HG03097 (cell line): ENCODE results near the gene CLSTN2.

Experiments used
- ATAC-seq: cut with Tn5 transposase; IDR thresholded peaks from one replicate; pipeline ENCODE4 v1.9.1; 2021; ENCODE audit not compliant: unreplicated experiment, low FRiP score

CLSTN2 gene

DNA sequence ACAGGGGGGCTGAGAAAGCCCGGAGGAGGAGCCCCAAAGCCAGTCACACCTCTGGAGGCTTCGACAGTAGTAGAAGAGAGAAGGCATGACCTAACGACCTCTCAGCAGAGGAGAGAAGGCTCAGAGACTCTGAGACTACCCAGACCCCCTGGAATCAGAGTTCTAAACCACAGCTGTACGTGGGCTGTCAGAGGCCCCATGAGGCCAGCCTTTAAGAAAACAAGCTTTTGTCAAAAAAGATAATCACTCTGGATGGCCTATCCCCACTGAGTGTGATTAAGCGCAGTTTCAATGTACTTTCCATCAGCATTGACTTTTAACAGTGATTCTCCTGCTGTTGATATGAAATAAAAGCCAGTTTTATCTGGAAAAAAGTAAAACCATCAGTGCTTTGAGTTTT lies 330.3 kb downstream of the CLSTN2 start:
- no peak for ATAC-seq

DNA sequence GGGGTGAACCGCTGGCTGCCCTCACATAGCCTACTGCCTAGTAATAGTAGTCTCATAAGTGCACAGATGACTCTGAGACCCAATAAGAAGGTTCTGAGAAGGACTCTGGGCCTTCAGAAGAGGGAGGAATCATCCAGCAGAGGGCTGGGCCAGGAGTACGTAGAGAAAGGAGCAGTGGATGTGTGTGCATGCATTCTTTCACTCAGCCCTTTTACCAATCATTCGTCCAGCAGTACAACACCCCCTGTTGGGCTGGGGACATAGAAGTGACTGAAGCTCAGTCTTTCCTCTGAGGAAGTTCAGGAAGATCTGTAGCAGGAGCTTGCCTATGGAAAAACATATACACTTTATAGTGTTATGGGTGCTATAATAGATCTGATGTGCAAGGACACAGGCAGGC lies 333.1 kb downstream of the CLSTN2 start:
- ATAC-seq = no peak

DNA sequence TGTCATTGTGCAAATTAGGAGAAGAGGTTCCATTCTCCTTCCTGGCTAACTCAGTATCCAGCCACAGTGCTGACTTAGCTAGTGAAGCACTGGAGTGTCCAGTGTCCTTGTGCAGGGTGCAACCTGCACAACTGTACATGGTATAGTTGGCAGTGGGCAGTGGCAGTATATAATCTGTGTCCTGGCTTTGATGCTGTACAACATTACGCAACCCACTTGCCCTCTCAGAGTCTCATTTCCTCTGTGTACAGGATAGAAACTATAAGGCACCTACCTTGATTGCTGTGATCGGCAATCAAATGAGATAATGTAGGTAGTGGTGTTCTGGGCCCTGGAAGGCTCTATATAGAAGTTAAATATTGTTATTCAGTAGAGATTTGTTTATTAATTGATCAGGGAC lies 333.6 kb downstream of the CLSTN2 start:
- no peak for ATAC-seq

DNA sequence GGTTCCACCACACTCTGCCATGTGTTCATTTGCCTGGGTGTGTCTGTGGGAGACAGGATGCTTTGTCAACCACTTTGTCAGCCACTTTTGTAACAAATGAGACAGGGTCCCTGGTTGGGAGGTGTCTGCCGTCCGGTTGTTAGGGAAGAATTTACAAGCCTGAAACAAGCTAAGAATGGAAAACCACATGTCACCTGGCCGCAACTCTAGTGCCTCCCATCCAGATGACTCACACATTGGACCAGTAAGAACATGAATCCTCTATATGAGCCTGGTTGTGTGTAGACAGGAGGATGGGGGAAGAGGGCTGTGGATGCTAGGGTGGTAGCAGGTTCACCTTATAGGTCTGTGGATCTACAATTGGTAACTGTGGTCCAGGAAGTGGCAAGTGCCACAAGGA lies 335.3 kb downstream of the CLSTN2 start:
- ATAC-seq = no peak

DNA sequence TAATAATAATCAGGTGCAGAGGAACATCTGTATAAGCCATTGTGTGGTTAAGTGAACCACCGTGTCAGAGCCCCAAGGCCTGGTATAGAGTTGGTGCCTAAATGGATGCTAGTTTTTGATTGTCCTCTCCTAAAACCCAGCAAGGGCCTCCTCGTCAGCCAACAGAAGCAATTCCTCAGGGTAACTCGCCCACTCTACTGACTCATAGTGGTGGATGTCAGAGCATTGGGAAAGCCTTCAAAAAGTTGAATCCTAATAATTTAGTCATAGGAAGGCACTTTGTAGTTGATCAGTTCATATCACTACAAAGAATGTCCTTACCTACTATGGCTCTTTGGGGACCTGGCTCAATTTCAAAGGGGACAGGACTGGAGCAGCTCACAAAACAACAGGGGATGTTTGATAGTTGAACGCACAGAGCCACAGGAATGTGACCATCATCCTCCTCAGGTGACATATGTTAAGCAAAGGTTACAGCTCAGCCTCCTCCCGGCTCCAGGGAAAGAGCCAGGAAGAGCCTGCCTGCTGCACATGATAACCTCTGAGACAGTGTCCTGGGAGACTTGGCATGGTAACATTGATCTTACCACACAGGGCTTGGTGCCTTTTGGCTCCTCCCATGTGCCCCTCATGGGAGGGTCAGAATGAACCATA lies 338.7 kb downstream of the CLSTN2 start:
- no peak for ATAC-seq

DNA sequence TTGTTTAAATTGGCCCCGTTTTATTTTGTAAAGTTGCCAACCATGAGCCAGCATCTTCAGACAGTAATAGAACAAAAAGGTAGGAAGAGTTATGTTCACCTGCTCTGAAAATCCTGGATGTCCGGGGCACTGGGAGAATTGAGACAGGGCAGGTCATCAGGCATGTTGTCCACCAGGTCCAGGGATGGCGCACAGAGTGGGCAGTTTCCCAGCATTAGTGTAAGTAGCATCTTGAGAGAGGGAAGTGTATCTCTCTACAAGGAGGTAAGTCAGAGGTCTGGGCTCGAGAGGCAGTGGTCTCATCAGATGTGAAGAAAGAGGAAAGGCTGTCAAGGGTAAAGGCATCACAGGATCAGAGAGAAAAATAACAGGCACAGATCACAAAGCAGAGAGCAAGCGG lies 339.4 kb downstream of the CLSTN2 start:
- ATAC-seq = no peak

DNA sequence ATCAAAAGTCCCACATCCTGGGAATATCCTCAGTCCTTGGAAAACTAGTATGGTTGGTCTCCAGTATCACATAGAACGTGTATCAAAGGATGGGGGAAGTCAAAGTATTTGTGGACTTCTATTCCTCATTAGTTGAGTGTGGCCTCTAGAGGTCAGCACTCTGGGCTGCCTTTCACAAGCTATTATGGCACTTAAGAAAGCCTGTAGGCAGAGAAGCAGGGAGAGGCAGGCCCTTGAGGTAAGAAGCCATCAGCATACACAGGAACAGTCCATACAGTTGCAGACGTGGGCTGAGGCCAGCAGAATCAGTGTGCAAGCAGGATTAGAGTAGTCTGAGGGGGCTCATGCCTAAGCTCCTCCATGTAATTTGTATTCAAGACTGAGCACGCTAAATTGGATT lies 341.7 kb downstream of the CLSTN2 start:
- ATAC-seq = no peak

DNA sequence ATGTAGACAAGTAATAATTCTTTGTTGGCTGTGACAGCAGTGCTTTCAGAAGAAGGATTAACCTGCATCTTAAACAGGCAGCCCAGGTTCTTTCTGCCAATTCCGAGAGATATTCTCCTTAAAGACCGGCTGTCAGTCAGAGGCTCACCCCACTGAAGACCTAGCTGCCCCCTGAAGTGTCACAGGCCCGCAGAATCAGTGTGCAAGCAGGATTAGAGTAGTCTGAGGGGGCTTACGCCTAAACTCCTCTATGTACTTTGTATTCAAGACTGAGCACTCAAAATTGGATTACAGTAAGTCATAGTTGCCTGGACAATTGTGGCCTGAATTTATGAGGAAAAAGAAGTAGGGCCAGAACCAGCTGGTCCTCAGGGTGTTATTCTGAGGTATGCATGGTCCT lies 342.9 kb downstream of the CLSTN2 start:
- no peak for ATAC-seq

DNA sequence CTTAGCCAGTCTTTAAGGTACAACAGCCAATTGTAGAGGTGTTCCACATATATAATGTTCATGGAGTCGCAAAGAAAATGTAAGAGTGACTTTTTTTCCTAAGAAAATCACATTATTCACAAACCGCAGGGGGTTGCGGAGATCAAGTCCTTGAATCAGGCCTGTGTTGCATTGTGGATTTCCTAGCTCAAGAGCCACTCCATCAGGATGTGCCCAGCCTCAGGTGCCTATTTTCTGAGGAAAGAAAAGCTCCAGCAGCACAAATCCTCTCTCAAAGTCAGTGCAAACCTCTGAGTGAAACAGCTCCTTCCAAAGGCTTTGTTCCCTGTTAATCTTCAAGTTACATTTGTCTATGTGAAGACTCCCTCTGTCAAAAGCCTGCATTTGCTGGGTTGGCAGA lies 349.4 kb downstream of the CLSTN2 start:
- no peak for ATAC-seq

DNA sequence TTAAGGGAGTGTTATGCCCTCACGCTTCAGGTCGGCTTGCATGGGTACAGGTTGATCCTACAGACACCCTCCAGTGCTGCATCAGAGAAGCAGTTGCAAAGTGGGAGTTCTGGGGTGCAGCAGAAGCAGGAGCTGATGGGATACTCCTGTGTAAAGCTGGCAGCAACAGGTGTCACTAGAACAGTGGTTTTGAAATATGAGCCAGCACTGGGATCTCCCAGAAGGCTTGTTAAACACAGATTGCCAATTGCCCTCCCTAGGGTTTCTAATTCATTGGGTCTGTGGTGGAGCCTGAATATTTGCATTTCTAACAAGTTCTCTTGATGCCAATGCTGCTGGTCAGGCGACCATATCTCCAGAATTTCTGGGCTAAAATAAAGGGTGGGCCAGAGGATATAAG lies 350.4 kb downstream of the CLSTN2 start:
- no peak for ATAC-seq

DNA sequence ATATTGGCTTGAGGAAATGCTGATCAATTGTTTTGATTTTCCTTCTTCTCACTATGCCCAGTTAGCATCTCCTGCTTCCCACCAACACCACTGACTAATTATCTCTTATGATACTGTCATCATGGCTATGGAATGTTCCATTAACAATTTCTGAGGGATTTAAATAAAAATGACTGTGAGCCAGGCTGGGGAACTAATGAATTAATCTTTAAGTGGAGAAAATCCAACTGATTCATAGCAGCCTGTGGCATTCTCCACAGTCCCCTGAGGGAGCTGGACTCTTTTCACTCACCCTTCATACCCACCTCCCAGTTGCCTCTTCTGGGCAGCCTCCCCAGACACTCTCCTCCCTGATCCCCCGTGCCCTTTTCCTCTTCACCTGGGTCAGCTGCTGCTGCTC lies 353.6 kb downstream of the CLSTN2 start:
- ATAC-seq = no peak

DNA sequence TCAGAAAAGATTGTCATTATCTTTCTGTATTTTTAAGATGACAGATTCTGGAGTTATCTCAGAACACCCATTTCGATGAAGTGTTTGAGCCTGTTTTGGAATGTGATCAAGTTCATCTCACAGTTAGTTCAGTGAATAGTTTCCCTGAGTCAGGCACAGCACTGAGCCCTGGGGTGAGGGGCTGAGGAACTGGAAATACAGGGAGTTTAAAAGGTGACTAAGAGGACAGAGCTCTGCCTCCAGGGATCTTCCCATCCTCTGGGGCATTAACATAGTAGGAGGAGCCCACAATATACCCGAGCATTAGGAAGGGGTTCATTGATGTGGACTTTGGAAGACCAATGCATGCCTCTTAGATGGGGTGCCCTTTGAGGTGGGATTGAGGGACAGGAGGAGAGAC lies 355.1 kb downstream of the CLSTN2 start:
- no peak for ATAC-seq

DNA sequence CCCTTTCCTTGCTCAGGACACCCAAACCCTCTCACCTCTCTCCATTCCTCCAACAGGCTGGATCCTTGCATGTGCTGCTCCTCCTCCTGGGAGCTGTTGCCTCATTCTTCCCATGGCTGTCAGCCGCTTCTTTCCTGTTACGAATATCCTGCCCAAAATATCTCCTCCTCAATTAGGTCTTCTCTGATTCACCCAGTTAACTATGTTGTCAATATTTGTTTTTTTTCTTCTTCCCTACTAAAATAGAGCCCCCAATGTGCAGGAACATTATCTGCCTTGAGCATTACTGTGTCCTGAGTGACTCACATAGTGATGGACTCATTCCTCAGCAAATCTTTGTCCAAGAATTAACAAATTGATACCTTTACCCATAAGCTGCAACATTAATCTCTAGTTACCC lies 357.2 kb downstream of the CLSTN2 start:
- no peak for ATAC-seq

DNA sequence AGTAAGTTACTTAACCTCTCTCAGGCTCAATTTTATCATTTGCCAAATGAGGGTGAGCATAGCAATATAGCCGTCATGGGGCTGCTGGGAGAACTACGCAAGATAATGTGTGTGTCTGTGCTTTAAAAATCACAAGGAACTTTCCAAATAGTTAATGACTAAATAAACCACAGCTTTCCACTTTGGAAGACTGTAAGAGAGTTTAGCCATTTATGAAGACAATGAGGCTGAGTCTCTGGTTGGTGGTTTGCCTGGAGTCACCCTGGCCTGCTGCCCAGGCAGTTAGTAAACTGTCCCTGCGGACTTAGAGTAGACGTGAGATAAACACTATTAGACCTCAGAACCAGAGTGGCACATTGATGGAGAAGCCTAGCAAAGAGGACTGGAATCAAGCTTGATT lies 357.7 kb downstream of the CLSTN2 start:
- no peak for ATAC-seq

DNA sequence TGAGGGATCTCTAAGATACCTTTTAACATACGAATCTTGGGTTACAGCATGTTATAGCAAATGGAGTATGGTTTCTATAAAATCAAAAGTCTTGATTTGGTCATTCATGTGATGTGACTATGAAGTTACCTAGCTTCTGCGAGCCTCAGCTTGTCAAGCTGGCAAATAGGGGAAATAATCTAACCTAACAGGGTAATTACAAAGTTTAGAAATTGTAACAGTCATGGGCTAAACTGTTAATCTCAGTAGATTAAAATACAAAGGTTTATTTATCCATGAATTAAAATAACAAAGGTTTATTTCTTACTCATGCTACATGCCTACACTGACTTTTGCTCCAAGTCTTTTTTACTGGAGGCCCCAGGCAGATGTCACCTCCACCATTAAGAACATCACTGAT lies 359.1 kb downstream of the CLSTN2 start:
- ATAC-seq = no peak

DNA sequence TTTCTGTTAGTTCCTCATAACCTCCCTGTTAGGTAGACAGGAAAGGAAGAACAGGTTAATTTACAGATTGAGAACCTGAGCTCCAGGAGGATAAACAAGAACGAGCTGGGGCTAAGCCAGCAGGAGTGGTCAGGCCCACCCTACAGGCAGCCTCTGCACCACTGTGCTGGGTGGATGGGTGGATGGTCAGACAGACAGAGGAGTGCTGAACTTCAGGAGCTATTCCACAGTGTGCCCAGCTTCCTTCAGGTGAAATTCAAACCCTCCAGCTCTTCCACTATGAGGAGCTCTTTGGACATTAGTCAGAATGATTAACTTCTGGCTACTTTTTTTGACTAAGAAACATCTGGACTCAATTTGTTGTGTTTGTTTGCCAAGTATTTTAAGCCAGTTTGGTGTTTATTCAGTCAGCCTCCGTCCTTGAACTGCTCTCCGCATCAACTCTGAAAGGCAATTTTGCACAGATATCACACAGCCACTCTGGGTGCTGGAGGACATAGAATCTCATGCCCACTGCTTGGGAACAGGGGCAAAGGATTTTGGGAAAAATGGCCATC lies 361.9 kb downstream of the CLSTN2 start:
- ATAC-seq = no peak

DNA sequence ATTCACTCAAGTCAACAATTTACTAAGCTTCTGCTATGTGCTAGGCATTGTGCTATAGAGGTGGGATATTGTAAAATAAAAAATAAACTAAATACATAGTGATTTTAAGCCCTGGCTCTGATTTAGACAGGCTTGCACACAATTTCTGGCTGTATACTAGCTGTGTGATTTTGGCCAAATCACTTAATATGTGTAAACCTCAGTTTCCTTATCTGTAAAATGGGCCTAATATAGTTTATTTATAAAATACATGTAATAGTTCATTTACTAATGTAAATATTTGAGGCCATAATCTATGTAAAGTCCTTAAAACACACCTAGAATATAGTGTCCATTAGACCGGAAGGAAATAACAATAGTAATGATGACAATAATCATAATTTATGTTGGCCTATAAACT lies 363.1 kb downstream of the CLSTN2 start:
- no peak for ATAC-seq

DNA sequence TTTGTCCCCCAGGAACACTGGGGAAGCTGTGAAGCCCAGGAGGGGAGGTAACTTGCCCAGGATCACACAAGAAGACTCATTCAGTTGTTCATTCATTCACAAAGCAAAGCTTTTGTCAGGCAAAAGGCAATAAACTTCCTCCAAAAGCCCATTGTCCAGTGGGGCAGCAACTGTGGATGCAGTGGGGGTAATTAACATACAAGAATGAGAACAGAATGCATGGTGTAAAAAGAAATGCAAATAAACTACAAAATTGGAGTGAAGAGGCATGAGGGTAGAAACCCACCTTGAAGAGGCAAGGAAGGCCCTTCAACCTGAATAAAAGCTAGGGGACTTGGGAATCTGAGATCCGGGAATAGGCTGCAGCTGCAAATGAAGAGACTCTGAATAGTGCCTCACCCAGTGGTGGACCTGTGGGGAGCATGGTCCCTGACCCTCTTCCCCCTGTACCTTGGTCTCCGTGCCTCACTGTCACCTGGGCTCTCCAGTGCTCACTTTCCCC lies 363.6 kb downstream of the CLSTN2 start:
- no peak for ATAC-seq

DNA sequence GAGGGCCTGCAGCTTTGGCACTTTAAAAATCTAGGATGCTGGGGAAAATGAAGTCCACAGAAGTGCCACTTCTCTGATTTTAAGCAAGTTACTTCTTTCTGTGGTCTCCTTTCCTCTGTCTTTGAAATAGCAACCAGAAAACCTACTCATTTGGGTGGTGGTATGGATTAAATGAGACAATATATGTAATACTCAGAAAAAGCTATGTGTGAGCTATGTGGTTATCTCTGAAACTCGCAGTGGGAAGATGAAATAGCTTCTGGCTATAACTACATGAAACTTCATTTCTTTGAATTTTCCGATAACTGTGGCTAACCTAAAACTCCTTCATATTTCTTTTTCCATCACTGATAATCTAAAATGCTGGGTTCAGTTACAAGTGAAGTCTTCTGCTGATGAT lies 368.9 kb downstream of the CLSTN2 start:
- ATAC-seq = no peak

DNA sequence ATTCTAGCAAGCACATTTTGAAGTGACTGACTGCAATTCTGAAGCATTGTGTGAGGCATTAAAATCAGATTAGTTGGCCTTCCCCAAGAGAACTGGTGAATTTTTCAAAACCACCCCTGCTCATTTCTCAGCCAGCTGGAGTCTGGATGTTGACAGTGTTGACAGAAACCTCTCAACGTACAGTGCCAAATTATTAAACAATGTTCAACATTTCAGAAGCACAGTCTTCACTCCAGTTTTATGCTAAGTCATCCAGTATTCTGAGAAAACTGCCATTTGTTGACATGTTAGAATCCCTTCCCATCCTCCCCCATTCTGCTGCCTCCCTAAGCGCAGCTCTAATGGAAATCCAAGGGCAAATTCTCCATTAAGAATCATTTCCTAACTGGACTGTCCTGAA lies 373.6 kb downstream of the CLSTN2 start:
- no peak for ATAC-seq

DNA sequence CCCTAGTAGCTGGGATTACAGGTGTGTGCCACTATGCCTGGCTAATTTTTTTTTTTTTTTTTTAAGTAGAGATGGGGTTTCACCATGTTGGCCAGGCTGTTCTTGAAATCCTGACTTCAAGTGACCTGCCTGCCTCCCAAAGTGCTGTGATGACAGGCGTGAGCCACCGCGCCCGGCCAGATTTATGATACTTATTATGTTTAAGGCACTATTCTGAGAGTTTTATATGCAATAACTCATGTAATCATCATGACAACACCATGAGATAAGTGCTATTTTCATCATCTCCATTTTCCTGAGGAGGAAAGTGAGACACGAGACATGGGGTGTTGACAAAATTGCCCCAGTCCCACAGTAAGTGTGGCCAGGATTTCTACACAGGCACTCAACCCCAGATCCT lies 376.4 kb downstream of the CLSTN2 start:
- no peak for ATAC-seq

DNA sequence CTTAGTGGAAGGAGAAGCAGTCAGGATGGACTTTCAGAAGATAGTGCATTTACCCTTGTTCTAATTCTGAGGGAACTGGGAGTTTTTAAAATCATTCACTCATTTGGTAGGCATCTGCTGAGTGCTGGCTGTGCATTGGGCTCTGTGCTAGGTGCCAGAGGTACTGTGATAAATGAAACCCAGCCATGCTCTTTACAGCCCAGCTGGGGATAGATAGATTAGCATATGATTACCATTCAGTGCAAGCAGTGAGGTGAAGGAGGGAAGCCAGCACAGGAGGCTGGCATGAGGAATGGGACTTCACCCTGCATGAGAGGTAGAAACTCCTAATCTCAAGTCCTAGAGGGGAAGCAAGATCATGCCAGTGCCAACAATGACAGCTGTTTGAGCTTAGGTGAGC lies 381.0 kb downstream of the CLSTN2 start:
- ATAC-seq = no peak

DNA sequence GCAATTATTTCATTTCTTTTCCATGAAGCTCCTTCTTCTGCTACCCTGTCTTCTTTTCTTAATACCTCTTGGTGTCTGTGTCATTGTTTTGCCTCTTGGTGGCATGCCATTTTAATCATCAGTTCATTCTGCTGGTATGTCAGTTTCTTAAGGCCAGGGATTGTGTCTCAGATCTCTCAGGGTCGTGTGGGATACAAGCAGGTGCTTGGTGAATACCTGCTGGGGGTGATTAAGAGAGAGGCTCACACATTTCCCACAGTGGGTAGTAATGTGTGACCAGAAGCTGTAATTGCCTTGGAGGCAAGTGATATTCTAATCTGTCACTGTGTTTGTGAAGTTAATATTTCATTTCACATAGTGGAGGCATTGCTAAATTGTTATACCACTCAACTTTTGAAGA lies 381.5 kb downstream of the CLSTN2 start:
- no peak for ATAC-seq
